ENCODE data around the gene STK11IP.

The STK11IP gene

GRCh38 chr2:219562049-219563020 lies 35.3 kb upstream of the STK11IP start:
- DNase-seq (ENCODE audit: insufficient read length, low spot score), result no peak

GRCh38 chr2:219563271-219563928 lies 34.3 kb upstream of the STK11IP start:
- FAIRE-seq, result no peak

More at GRCh38 chr2:219562049-219563020, 35.3 kb upstream of the STK11IP start:
- FAIRE-seq, result no peak

GRCh38 chr2:219565130-219566080 lies 32.3 kb upstream of the STK11IP start:
- DNase-seq (ENCODE audit: insufficient read length, low spot score) (no peak), FAIRE-seq (no peak)

More at GRCh38 chr2:219563271-219563928, 34.3 kb upstream of the STK11IP start:
- no peak for DNase-seq (ENCODE audit: insufficient read length, low spot score)

- FAIRE-seq (no peak), DNase-seq (ENCODE audit: insufficient read length, low spot score) (no peak)
Observed at GRCh38 chr2:219566640-219567039, 31.0 kb upstream of the STK11IP start.

GRCh38 chr2:219567131-219567530 lies 30.5 kb upstream of the STK11IP start:
- no peak for DNase-seq (ENCODE audit: insufficient read length, low spot score)
- FAIRE-seq, result no peak

GRCh38 chr2:219567791-219568361 lies 29.8 kb upstream of the STK11IP start:
- no peak for DNase-seq (ENCODE audit: insufficient read length, low spot score)
- FAIRE-seq, result no peak

- DNase-seq (ENCODE audit: insufficient read length, low spot score) (no peak), FAIRE-seq (no peak)
Observed at GRCh38 chr2:219569041-219569440, 28.6 kb upstream of the STK11IP start.

- no peak for DNase-seq (ENCODE audit: insufficient read length, low spot score)
- no peak for FAIRE-seq
Observed at GRCh38 chr2:219569635-219570034, 28.0 kb upstream of the STK11IP start.

GRCh38 chr2:219570194-219570923 lies 27.3 kb upstream of the STK11IP start:
- no peak for DNase-seq (ENCODE audit: insufficient read length, low spot score)
- FAIRE-seq, result no peak

- DNase-seq (ENCODE audit: insufficient read length, low spot score) (no peak), FAIRE-seq (no peak)
Observed at GRCh38 chr2:219570924-219571310, 26.7 kb upstream of the STK11IP start.

- FAIRE-seq, result no peak
- no peak for DNase-seq (ENCODE audit: insufficient read length, low spot score)
Observed at GRCh38 chr2:219571311-219572236, 26.1 kb upstream of the STK11IP start, which contains the start of gene OBSL1. OBSL1 (minus strand) TSS chr2:219571539; CDS start chr2:219571232, 307 bp downstream.

- DNase-seq (ENCODE audit: insufficient read length, low spot score) (no peak), FAIRE-seq (no peak)
Observed at GRCh38 chr2:219572237-219573001, 25.2 kb upstream of the STK11IP start, which contains the start of gene INHA. INHA (plus strand) TSS chr2:219572310; CDS start chr2:219572375, 65 bp downstream.

GRCh38 chr2:219573166-219573565 lies 24.5 kb upstream of the STK11IP start:
- FAIRE-seq, result no peak

GRCh38 chr2:219574484-219575311 lies 23.0 kb upstream of the STK11IP start:
- DNase-seq (ENCODE audit: insufficient read length, low spot score) (no peak), FAIRE-seq (no peak)

More at GRCh38 chr2:219573166-219573565, 24.5 kb upstream of the STK11IP start:
- DNase-seq (ENCODE audit: insufficient read length, low spot score), result no peak

- FAIRE-seq, result no peak
- no peak for DNase-seq (ENCODE audit: insufficient read length, low spot score)
Observed at GRCh38 chr2:219575566-219576504, 21.8 kb upstream of the STK11IP start.

All from GM19239 (cell line).